Kidney tubule cell (primary cell): ENCODE measurements around the gene FXYD3.

Experiments used
- DNase-seq: peaks from one replicate; pipeline ENCODE4 v3.0.0-alpha.2; 2018; ENCODE audit warnings: low spot score

Gene FXYD3

GRCh38 chr19:35106291-35106583 is 9.4 kb upstream of the FXYD3 start:
- no peak for DNase-seq

DNA sequence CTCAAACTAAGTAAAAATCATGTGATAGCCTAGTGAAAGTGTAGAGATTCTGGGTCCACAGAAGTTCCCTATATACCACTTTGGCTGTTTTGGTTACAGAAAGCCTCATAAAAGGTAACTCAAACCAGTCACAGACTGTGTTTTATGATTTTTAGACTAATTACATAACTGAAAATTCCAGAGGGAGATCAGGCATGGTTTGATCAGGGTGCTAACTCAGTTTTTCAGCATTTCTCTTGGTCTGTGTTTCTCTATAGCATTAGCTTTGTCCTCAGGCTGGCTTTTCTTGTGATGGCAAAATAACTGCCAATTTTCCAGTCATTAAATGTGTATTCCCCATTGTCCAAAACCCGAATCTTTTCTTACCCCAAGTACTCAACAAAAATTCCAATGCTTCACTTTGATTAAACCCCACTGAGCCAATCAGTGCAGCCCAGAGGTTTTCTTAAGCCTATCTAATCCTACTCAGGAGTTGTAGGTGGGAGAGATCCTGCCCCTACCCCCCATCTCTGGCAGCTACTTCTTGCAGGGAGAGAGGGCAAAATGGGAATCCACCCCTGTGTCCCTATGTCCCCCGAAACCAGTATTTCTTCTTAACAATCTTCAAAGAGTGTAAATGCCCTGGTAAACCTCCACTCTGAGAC is 8.6 kb upstream of the FXYD3 start:
- no peak for DNase-seq

DNA sequence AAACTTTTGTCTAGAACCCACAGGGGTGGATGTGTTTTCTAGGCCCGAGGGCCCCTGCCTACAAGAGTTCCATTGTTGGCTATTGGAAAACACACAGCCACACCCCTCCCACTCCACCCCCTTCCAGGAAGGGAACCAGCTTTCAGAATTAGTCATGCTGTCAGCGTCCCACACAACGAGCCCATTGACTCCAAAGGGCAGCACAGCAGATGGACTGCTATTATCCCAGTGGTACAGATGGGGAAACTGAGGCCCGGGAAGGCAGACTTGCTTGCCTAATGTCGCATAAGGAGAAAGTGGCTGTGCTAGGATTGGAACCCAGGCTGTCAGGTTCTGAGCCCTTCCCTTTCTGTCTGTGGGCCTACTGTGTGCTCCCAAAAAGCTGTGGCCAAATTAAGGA is 8.1 kb upstream of the FXYD3 start:
- peak; percentile 21 for DNase-seq

DNA sequence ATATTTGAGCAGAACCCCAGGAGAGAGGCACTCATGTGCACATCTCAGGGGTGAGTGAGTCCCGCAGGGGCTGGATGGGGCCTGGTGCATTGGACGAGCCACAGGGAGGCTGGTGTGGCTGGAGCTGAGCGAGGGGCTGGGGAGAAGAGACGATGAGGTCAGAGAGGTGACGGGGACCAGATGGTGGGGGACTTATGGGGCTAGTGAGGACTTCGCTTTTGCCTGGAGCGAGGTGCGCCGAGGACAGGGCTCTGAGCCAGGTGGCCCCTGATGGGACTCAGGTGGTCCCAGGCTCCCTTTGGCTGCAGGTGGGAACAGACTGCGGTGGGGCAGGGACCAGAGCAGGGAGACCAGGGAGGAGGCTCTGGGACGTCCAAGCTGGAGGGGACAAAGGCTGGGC is 6.9 kb upstream of the FXYD3 start:
- DNase-seq, result no peak

- no peak for DNase-seq
Measured at GRCh38 chr19:35109395-35110112, 6.1 kb upstream of the FXYD3 start.

DNA sequence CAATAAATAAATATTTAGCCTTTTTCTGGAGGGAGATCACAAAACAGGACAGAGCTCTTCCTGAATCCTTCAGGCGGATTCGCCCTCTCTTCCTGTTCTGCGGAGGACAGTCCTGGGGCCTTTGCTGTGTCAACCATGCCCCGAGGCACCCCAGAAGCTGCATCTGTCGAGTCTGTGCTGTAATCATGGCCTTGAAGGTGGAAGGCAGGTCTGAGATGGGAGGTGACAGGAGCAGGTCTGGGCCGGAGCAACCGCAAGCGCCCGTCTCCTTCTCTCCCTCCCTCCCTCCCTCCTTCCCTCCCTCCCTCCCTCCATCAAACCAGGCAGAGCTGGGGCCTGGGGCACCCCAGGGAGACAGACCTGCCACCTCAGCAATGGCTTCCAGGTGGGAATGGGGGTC is 4.6 kb upstream of the FXYD3 start:
- no peak for DNase-seq

DNA sequence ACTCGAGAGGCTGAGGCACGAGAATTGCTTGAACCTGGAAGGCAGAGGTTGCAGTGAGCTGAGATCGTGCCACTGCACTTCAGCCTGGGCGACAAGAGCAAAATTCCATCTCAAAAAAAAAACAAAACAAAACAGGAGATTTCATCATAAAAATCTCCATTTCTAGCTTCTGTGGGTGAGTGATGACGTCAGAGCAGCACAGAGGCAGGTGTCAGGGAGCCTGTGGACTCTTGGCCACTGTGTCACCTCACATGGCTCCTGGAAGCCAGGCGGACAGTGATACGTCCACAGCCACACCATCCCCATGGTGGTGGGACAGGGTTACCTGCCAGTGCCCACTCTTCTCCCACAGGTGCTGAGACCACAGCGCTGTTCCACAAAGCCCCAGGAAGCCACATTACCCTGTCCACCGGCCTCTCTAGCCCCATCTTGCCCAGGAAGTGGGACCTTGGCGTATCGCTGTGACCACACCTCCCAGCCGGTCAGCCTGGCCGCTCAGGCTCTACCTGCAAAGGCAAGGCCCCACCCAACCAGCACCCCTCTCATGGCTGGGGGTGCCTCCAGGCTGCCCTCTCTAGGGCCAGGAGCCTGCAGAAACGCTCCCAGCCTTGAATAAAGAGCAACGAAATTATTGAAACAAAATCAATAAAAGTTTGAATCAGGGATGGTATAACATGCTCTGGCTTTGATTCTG is 2.5 kb upstream of the FXYD3 start:
- DNase-seq, result no peak

DNA sequence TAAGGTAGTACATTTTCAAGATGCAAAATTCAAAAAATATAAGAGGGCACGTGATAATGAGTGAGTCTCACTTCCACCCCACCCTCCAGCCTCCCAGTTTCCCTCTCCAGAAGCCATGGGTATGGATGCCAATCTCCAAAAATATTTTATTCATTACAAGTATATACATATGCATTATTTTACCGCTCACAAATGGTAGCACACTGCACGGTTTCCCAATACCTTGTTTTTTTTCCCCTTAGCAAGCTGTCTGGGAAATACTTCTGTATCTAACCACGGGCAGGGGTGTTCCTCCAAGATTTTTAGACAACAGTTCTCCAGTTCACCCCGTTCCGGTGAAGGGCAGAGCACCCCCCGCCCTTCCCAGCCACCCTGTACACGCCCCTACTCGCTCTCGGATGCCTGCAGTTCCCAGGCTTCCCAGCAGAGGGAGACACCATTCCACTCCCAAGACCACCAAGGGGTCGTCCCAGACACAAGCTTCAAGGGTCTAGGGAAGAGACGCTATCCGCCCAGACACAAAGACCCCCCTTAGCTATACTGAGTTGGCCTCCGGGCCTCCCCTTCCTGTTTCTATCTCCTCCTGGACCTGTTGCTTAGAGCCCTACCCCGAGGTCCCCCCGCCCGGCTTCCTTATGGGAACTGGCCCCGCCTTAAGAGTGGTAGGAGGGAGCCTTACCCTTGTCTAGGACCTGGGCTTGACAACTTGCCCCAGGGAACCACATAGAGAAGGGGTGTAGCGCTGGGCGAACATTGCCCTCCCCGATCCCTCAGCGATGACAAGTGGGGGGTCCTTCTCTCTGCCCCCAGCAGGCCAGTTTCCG is 1.1 kb upstream of the FXYD3 start:
- DNase-seq, result peak; percentile 30

DNA sequence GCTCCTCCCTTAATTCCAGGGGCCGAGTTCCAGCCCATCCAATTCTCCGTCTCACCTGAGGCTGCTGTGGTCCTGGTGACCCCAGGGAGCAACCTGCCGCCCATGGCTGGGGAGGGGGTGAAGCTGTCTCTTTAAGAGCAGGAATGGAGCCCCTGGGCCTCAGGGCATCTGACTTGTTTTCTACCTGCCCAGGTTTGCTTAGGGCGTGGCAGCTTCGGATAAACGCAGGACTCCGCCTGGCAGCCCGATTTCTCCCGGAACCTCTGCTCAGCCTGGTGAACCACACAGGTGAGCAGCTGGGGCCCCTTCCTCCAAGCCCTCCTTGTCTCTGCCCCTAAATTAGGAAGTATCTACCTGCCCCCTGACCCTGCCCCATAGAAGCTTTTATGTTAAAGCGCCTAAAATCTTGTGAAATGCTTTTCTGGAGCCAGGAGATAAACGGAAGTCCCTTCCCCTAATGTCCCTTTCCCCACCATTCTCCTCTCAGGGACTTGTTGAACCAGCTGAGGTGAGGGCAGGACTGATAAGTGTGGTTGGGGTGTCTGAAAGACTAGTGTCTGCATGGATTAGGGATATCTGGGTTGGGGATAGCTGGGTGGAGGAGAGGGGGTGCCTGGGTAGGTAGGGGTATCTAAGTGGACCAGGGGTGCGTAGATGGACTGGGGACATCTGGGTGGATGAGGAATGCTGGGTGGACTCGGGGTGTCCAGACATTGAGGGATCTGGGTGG is 614 bp downstream of the FXYD3 start:
- no peak for DNase-seq

DNA sequence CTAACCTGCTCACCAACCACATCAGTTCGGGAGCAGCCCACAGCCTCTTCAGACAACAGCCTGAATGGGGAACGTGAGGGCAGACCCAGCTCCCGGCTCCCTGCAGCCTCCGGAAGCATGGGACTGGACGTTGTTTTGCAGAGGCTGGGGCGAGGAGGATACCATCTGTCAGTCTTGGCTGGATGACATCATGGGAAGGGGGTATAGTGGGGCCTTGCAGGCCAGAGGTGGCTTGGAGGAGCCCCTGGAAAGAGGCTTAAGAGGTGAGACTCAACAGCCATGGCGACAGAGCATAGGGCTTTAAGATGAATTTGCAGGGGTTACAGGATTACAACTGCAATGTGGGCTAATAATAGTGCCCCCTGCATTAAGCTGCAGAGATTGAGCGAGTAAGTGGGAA is 1.5 kb downstream of the FXYD3 start:
- DNase-seq, result no peak

DNA sequence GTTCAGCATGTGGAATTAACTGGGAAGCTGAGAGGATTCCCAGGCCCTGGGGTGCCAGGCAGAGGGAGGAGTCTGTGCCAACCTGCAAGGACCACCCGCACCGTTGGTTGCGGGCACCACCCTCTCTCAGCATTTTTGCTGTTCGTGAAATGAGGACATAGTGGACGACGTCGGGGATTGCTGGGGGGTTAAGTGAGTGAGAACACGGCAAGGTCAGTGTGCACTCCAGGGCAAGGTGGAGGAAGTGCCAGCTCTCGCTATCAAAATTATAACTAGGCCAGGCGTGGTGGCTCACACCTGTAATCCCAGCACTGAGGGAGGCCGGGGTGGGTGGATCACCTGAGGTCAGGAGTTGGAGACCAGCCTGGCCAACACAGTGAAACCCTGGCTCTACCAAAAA is 2.2 kb downstream of the FXYD3 start:
- no peak for DNase-seq

DNA sequence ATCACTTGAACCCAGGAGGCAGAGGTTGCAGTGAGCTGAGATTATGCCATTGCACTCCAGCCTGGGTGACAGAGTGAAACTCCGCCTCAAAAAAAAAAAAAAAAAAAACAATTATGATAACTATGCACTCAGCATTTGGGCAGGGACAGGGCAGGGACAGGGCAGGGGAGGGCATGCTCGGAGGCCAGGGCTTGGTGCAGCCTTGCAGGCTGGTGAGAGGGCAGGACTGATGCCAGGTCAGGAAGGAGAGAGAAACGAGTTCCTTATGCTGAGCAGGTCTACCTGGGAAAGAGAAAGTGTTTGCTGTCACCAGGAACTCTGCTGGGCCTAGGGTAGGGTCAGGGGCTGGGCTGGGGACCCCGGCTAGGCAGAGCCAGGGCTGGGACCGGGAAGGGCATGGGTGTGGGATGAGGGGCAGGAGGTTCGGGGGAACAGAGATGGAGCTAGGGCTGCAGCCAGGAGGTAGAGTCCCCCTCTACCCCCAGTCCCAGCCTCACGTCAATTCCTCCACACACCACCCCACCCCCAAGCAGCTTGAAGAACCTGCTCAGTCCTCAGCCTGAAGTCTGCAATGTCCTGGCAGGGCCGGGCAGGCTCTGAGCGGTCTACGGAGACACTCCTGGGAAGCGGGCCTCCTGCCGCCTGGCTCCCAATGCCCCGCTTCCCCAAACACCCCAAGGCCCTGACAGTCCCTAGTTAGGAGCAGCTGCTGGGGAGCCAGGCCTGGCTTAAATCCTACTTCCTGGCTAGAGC is 2.8 kb downstream of the FXYD3 start:
- no peak for DNase-seq

- DNase-seq, result no peak
Measured at GRCh38 chr19:35119091-35119490, 3.5 kb downstream of the FXYD3 start.

- no peak for DNase-seq
Measured at GRCh38 chr19:35119578-35120155, 4.0 kb downstream of the FXYD3 start.

GRCh38 chr19:35120492-35120891 is 4.9 kb downstream of the FXYD3 start:
- DNase-seq, result no peak

GRCh38 chr19:35120898-35121297 is 5.3 kb downstream of the FXYD3 start:
- no peak for DNase-seq

- DNase-seq, result no peak
Measured at GRCh38 chr19:35122687-35123551, 7.3 kb downstream of the FXYD3 start.

GRCh38 chr19:35123573-35123972 is 8.0 kb downstream of the FXYD3 start:
- DNase-seq, result no peak

DNA sequence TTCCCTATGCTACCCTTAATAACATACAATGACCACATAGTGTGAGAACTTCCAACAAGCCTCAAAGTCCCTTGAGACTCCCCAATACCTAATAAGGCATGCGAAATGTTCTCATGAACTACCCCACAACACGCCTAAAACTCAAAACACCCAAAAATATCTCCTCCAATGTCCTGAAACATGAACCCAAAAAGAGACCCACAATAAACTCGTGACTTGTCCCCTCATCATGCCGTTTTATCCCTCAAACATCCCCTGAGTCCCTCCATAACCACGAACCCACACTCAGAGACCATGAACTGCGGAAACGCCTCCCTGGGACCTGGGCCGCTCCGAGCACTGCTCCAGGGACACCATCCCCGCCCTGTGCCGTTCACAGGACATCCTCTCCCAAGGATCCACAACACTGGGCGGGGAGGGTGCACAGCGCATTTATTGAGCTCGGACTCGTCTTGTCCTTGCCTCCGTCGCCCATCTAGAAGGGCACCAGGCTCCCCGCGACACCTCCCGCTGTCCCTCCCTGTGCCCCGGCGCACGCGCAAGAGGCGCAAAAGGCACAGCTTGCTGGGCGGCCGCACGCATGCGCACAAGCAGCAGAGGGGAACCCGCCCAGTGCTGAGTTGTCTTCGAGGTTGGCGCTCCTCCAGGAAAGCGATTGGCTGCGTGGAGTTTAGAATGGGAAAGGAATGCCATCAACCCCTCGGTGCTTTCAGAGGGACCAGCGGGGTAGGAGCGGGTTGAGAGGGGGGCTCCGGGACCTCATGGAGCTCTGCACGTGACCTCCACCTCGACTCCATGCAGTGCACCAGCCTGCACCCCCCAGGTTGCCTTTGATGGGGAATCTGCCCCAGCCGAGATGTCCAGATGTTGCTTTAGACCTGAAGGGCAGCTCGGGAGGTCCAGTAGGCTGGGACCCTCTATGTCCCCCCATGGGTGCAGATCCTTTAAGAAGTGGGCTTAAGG is 8.8 kb downstream of the FXYD3 start:
- DNase-seq, result peak; percentile 94
